ENCODE measurements around the gene PGAP1. TPM values are rescaled to one million over a fixed set of nuclear protein-coding genes. Genes with fewer than 3 reads are reported as not detected.

PGAP1 gene
- total and polyA plus RNA-seq, 2 donors: 3.1 to 4.2 TPM

- DNase-seq (ENCODE audit: low read depth in 6 of 9, low spot score in 9 of 9): no peak
- H3K4me3 ChIP-seq (ENCODE audit: low read length in 2 of 2): no peak overlapping the region
- H3K27me3 ChIP-seq (ENCODE audit: control insufficient read depth in 2 of 2, insufficient read depth in 1 of 2, low read length in 1 of 2): no peaks in the 10 kb centered on the region
- no peaks in the 10 kb centered on the region for H3K4me1 ChIP-seq (ENCODE audit: control insufficient read depth in 2 of 2, insufficient read depth in 2 of 2, low read length in 2 of 2)
- no peaks in the 10 kb centered on the region for H3K36me3 ChIP-seq (ENCODE audit: control insufficient read depth in 2 of 2, insufficient read depth in 2 of 2, low read length in 1 of 2)
- no peaks in the 10 kb centered on the region for H3K9me3 ChIP-seq (ENCODE audit: control insufficient read depth in 2 of 2, insufficient read depth in 1 of 2, low read length in 1 of 2)
- WGBS: 97% methylated on average over 5 of the region's 5 CpGs
- H3K27ac ChIP-seq (ENCODE audit: low read depth in 1 of 2, low read length in 1 of 2): no peak overlapping the region
These were observed 30.9 kb upstream of the PGAP1 start for GRCh38 chr2:196957442-196957841.

- 97% methylated on average over 6 of the region's 6 CpGs for WGBS
- no peak overlapping the region for H3K27ac ChIP-seq (ENCODE audit: low read depth in 1 of 2, low read length in 1 of 2)
These were observed 29.6 kb upstream of the PGAP1 start for GRCh38 chr2:196956069-196956468.

GRCh38 chr2:196955036-196955435 is 28.5 kb upstream of the PGAP1 start:
- no peak overlapping the region for H3K4me3 ChIP-seq (ENCODE audit: low read length in 2 of 2)
- no peak overlapping the region for H3K27ac ChIP-seq (ENCODE audit: low read depth in 1 of 2, low read length in 1 of 2)

More at GRCh38 chr2:196956069-196956468, 29.6 kb upstream of the PGAP1 start:
- Histone ChIP-seq H3K36me3 (ENCODE audit: control insufficient read depth in 2 of 2, insufficient read depth in 2 of 2, low read length in 1 of 2) (no peaks in the 10 kb centered on the region), H3K4me3 (ENCODE audit: low read length in 2 of 2) (no peak overlapping the region), H3K9me3 (ENCODE audit: control insufficient read depth in 2 of 2, insufficient read depth in 1 of 2, low read length in 1 of 2) (no peaks in the 10 kb centered on the region), H3K4me1 (ENCODE audit: control insufficient read depth in 2 of 2, insufficient read depth in 2 of 2, low read length in 2 of 2) (no peaks in the 10 kb centered on the region), H3K27me3 (ENCODE audit: control insufficient read depth in 2 of 2, insufficient read depth in 1 of 2, low read length in 1 of 2) (no peaks in the 10 kb centered on the region)
- no peak for DNase-seq (ENCODE audit: low read depth in 6 of 9, low spot score in 9 of 9)

GRCh38 chr2:196954001-196954400 is 27.5 kb upstream of the PGAP1 start:
- no peaks in the 10 kb centered on the region for H3K27me3 ChIP-seq (ENCODE audit: control insufficient read depth in 2 of 2, insufficient read depth in 1 of 2, low read length in 1 of 2)
- DNase-seq (ENCODE audit: low read depth in 6 of 9, low spot score in 9 of 9): no peak
- peaks cover 0 to 1% of the 10 kb centered on the region in 2 donors for H3K4me1 ChIP-seq (ENCODE audit: control insufficient read depth in 2 of 2, insufficient read depth in 2 of 2, low read length in 2 of 2)
- no peaks in the 10 kb centered on the region for H3K9me3 ChIP-seq (ENCODE audit: control insufficient read depth in 2 of 2, insufficient read depth in 1 of 2, low read length in 1 of 2)
- no peaks in the 10 kb centered on the region for H3K36me3 ChIP-seq (ENCODE audit: control insufficient read depth in 2 of 2, insufficient read depth in 2 of 2, low read length in 1 of 2)
- H3K4me3 ChIP-seq (ENCODE audit: low read length in 2 of 2): no peak overlapping the region
- WGBS: 99% methylated on average over 5 of the region's 5 CpGs
- no peak overlapping the region for H3K27ac ChIP-seq (ENCODE audit: low read depth in 1 of 2, low read length in 1 of 2)

More at GRCh38 chr2:196955036-196955435, 28.5 kb upstream of the PGAP1 start:
- H3K27me3 ChIP-seq (ENCODE audit: control insufficient read depth in 2 of 2, insufficient read depth in 1 of 2, low read length in 1 of 2): no peaks in the 10 kb centered on the region
- no peak for DNase-seq (ENCODE audit: low read depth in 6 of 9, low spot score in 9 of 9)
- no peaks in the 10 kb centered on the region for H3K9me3 ChIP-seq (ENCODE audit: control insufficient read depth in 2 of 2, insufficient read depth in 1 of 2, low read length in 1 of 2)
- no peaks in the 10 kb centered on the region for H3K4me1 ChIP-seq (ENCODE audit: control insufficient read depth in 2 of 2, insufficient read depth in 2 of 2, low read length in 2 of 2)
- no peaks in the 10 kb centered on the region for H3K36me3 ChIP-seq (ENCODE audit: control insufficient read depth in 2 of 2, insufficient read depth in 2 of 2, low read length in 1 of 2)
- WGBS: 64% methylated on average over 3 of the region's 3 CpGs

- Histone ChIP-seq H3K36me3 (ENCODE audit: control insufficient read depth in 2 of 2, insufficient read depth in 2 of 2, low read length in 1 of 2) (no peaks in the 10 kb centered on the region), H3K27ac (ENCODE audit: low read depth in 1 of 2, low read length in 1 of 2) (no peak overlapping the region), H3K9me3 (ENCODE audit: control insufficient read depth in 2 of 2, insufficient read depth in 1 of 2, low read length in 1 of 2) (no peaks in the 10 kb centered on the region), H3K4me3 (ENCODE audit: low read length in 2 of 2) (no peak overlapping the region), H3K4me1 (ENCODE audit: control insufficient read depth in 2 of 2, insufficient read depth in 2 of 2, low read length in 2 of 2) (peaks cover 0 to 3% of the 10 kb centered on the region in 2 donors), H3K27me3 (ENCODE audit: control insufficient read depth in 2 of 2, insufficient read depth in 1 of 2, low read length in 1 of 2) (no peaks in the 10 kb centered on the region)
- DNase-seq (ENCODE audit: low read depth in 6 of 9, low spot score in 9 of 9): no peak
- 97% methylated on average over 2 of the region's 2 CpGs for WGBS
These were observed 26.4 kb upstream of the PGAP1 start for GRCh38 chr2:196952936-196953335.

- no peaks in the 10 kb centered on the region for H3K9me3 ChIP-seq (ENCODE audit: control insufficient read depth in 2 of 2, insufficient read depth in 1 of 2, low read length in 1 of 2)
- no peaks in the 10 kb centered on the region for H3K36me3 ChIP-seq (ENCODE audit: control insufficient read depth in 2 of 2, insufficient read depth in 2 of 2, low read length in 1 of 2)
- no peak for DNase-seq (ENCODE audit: low read depth in 6 of 9, low spot score in 9 of 9)
- H3K27ac ChIP-seq (ENCODE audit: low read depth in 1 of 2, low read length in 1 of 2): no peak overlapping the region
- 87% methylated on average over 2 of the region's 2 CpGs for WGBS
- H3K4me3 ChIP-seq (ENCODE audit: low read length in 2 of 2): no peak overlapping the region
- H3K4me1 ChIP-seq (ENCODE audit: control insufficient read depth in 2 of 2, insufficient read depth in 2 of 2, low read length in 2 of 2): peaks cover 0 to 3% of the 10 kb centered on the region in 2 donors
- H3K27me3 ChIP-seq (ENCODE audit: control insufficient read depth in 2 of 2, insufficient read depth in 1 of 2, low read length in 1 of 2): no peaks in the 10 kb centered on the region
These were observed 25.5 kb upstream of the PGAP1 start for GRCh38 chr2:196951973-196952372.

- DNase-seq (ENCODE audit: low read depth in 6 of 9, low spot score in 9 of 9): peak in 2 of 9 donors; percentile 8 to 31
- no peaks in the 10 kb centered on the region for H3K27me3 ChIP-seq (ENCODE audit: control insufficient read depth in 2 of 2, insufficient read depth in 1 of 2, low read length in 1 of 2)
- no peaks in the 10 kb centered on the region for H3K36me3 ChIP-seq (ENCODE audit: control insufficient read depth in 2 of 2, insufficient read depth in 2 of 2, low read length in 1 of 2)
- H3K4me1 ChIP-seq (ENCODE audit: control insufficient read depth in 2 of 2, insufficient read depth in 2 of 2, low read length in 2 of 2): peaks cover 2 to 9% of the 10 kb centered on the region in 2 donors
- H3K9me3 ChIP-seq (ENCODE audit: control insufficient read depth in 2 of 2, insufficient read depth in 1 of 2, low read length in 1 of 2): no peaks in the 10 kb centered on the region
- H3K27ac ChIP-seq (ENCODE audit: low read depth in 1 of 2, low read length in 1 of 2): no peak overlapping the region
- H3K4me3 ChIP-seq (ENCODE audit: low read length in 2 of 2): no peak overlapping the region
- 77% methylated on average over 5 of the region's 5 CpGs for WGBS
These were observed 22.6 kb upstream of the PGAP1 start for GRCh38 chr2:196949116-196949515.

GRCh38 chr2:196944570-196944969 is 18.1 kb upstream of the PGAP1 start:
- Histone ChIP-seq H3K36me3 (ENCODE audit: control insufficient read depth in 2 of 2, insufficient read depth in 2 of 2, low read length in 1 of 2) (no peaks in the 10 kb centered on the region), H3K27me3 (ENCODE audit: control insufficient read depth in 2 of 2, insufficient read depth in 1 of 2, low read length in 1 of 2) (no peaks in the 10 kb centered on the region), H3K4me1 (ENCODE audit: control insufficient read depth in 2 of 2, insufficient read depth in 2 of 2, low read length in 2 of 2) (peaks cover 8 to 22% of the 10 kb centered on the region in 2 donors), H3K27ac (ENCODE audit: low read depth in 1 of 2, low read length in 1 of 2) (peak overlapping the region in 1 of 2 donors; percentile 43), H3K9me3 (ENCODE audit: control insufficient read depth in 2 of 2, insufficient read depth in 1 of 2, low read length in 1 of 2) (no peaks in the 10 kb centered on the region), H3K4me3 (ENCODE audit: low read length in 2 of 2) (no peak overlapping the region)
- WGBS: 55% methylated on average over 4 of the region's 4 CpGs
- peak in 5 of 9 donors; percentile 24 to 72 (median 47) for DNase-seq (ENCODE audit: low read depth in 6 of 9, low spot score in 9 of 9)

GRCh38 chr2:196941398-196942078 is 15.0 kb upstream of the PGAP1 start:
- no peaks in the 10 kb centered on the region for H3K27me3 ChIP-seq (ENCODE audit: control insufficient read depth in 2 of 2, insufficient read depth in 1 of 2, low read length in 1 of 2)
- no peaks in the 10 kb centered on the region for H3K36me3 ChIP-seq (ENCODE audit: control insufficient read depth in 2 of 2, insufficient read depth in 2 of 2, low read length in 1 of 2)
- WGBS: 96% methylated on average over 4 of the region's 4 CpGs
- H3K4me3 ChIP-seq (ENCODE audit: low read length in 2 of 2): no peak overlapping the region
- DNase-seq (ENCODE audit: low read depth in 6 of 9, low spot score in 9 of 9): no peak
- no peak overlapping the region for H3K27ac ChIP-seq (ENCODE audit: low read depth in 1 of 2, low read length in 1 of 2)
- H3K4me1 ChIP-seq (ENCODE audit: control insufficient read depth in 2 of 2, insufficient read depth in 2 of 2, low read length in 2 of 2): peaks cover 14 to 26% of the 10 kb centered on the region in 2 donors
- no peaks in the 10 kb centered on the region for H3K9me3 ChIP-seq (ENCODE audit: control insufficient read depth in 2 of 2, insufficient read depth in 1 of 2, low read length in 1 of 2)

Measured in thymus (tissue), 11 donors.